Right ventricle myocardium inferior (tissue), 1 donor: Measurements from ENCODE around the gene TSPAN5. TPM values are rescaled to one million over a fixed set of nuclear protein-coding genes. Genes with fewer than 3 reads are reported as not detected.

ENCODE experiments used
- ATAC-seq: fragments of 200-7000 bp; cut with Tn5 transposase; one replicate; pipeline ENCODE4 v1.9.1; 2020; ENCODE audit warnings: mild to moderate bottlenecking, moderate library complexity
- DNase-seq: peaks from one replicate; pipeline ENCODE4 v3.0.0; 2021; ENCODE audit errors: missing footprints
- intact Hi-C: fragments of 100-400 bp; cut with DNase I; formaldehyde crosslinking; loops from one replicate; pipeline ENCODE4 v1.11.0; 2022
- total RNA-seq: library from RNA; stranded (reverse); fragmentation: NEBNext Ultra II Directional; extraction: Animal tissue kit (Norgen Biotek cat#: 25700); gene quantifications from one replicate; pipeline ENCODE4 v1.2.1, GENCODE V29; 2021
- donor health status: DM: no; HTN: yes; CAD: no; lungs with severe emphysema.

TSPAN5 gene
- total RNA-seq, 1 donor from 2014 or later, result 2.1 TPM

GRCh38 chr4:98656443-98656842, 2.0 kb downstream of the TSPAN5 start:
- DNase-seq (no peak), ATAC-seq (no peak)
- intact Hi-C loops, result loop anchor here (2.0 kb wide), 1 partner anchor 30 kb away; no protein-coding TSS in a partner anchor

GRCh38 chr4:98653890-98654867, 4.2 kb downstream of the TSPAN5 start:
- ATAC-seq (no peak), DNase-seq (no peak)
- intact Hi-C loops, result no loop called here

GRCh38 chr4:98652996-98653395, 5.4 kb downstream of the TSPAN5 start:
- intact Hi-C loops, result no loop called here
- DNase-seq (no peak), ATAC-seq (no peak)

- ATAC-seq, result no peak
Observed at GRCh38 chr4:98648602-98649001, 9.8 kb downstream of the TSPAN5 start.

GRCh38 chr4:98646422-98646821, 12.0 kb downstream of the TSPAN5 start:
- DNase-seq (no peak), ATAC-seq (no peak)
- intact Hi-C loops, result no loop called here

More at GRCh38 chr4:98648602-98649001, 9.8 kb downstream of the TSPAN5 start:
- intact Hi-C loops, result no loop called here
- DNase-seq, result no peak

GRCh38 chr4:98645527-98645926, 12.9 kb downstream of the TSPAN5 start:
- ATAC-seq (no peak), DNase-seq (no peak)
- intact Hi-C loops, result no loop called here

- intact Hi-C loops, result no loop called here
- ATAC-seq (no peak), DNase-seq (no peak)
Observed at GRCh38 chr4:98643755-98644154, 14.7 kb downstream of the TSPAN5 start.

- intact Hi-C loops, result no loop called here
- no peak for DNase-seq
Observed at GRCh38 chr4:98642991-98643426, 15.4 kb downstream of the TSPAN5 start.

GRCh38 chr4:98641906-98642668, 16.3 kb downstream of the TSPAN5 start:
- DNase-seq (no peak), ATAC-seq (no peak)
- intact Hi-C loops, result no loop called here

More at GRCh38 chr4:98642991-98643426, 15.4 kb downstream of the TSPAN5 start:
- no peak for ATAC-seq

- intact Hi-C loops, result no loop called here
- DNase-seq, result no peak
- no peak for ATAC-seq
Observed at GRCh38 chr4:98641376-98641775, 17.0 kb downstream of the TSPAN5 start.

GRCh38 chr4:98639523-98639922, 18.9 kb downstream of the TSPAN5 start:
- ATAC-seq, result no peak
- intact Hi-C loops, result no loop called here

GRCh38 chr4:98639108-98639507, 19.3 kb downstream of the TSPAN5 start:
- no peak for DNase-seq
- no peak for ATAC-seq
- intact Hi-C loops, result no loop called here

More at GRCh38 chr4:98639523-98639922, 18.9 kb downstream of the TSPAN5 start:
- no peak for DNase-seq

- DNase-seq (no peak), ATAC-seq (no peak)
- intact Hi-C loops, result no loop called here
Observed at GRCh38 chr4:98638661-98639060, 19.8 kb downstream of the TSPAN5 start.

- ATAC-seq (no peak), DNase-seq (no peak)
- intact Hi-C loops, result no loop called here
Observed at GRCh38 chr4:98634061-98634460, 24.4 kb downstream of the TSPAN5 start.

GRCh38 chr4:98633159-98633558, 25.3 kb downstream of the TSPAN5 start:
- DNase-seq (no peak), ATAC-seq (no peak)
- intact Hi-C loops, result no loop called here

GRCh38 chr4:98632258-98632657, 26.2 kb downstream of the TSPAN5 start:
- DNase-seq (no peak), ATAC-seq (no peak)
- intact Hi-C loops, result no loop called here

GRCh38 chr4:98631506-98631905, 26.9 kb downstream of the TSPAN5 start:
- intact Hi-C loops, result no loop called here
- ATAC-seq (no peak), DNase-seq (no peak)

- ATAC-seq, result no peak
- intact Hi-C loops, result no loop called here
- no peak for DNase-seq
Observed at GRCh38 chr4:98630737-98631454, 27.5 kb downstream of the TSPAN5 start.
